IPS-15b (cell line): ENCODE results near the gene SEPTIN11.

Source experiments
- H3K27me3 ChIP-seq: one replicate; pipeline ENCODE4 v1.6.1; 2013; ENCODE audit warnings: low read length; ENCODE audit not compliant: control insufficient read depth, insufficient read depth
- H3K36me3 ChIP-seq: one replicate; pipeline ENCODE4 v1.6.1; 2013; ENCODE audit warnings: low read length; ENCODE audit not compliant: control insufficient read depth, insufficient read depth
- H3K4me1 ChIP-seq: one replicate; pipeline ENCODE4 v1.6.1; 2013; ENCODE audit warnings: mild to moderate bottlenecking, low read length; ENCODE audit not compliant: control insufficient read depth, insufficient read depth
- H3K4me3 ChIP-seq: one replicate; pipeline ENCODE4 v1.5.1; 2013; ENCODE audit warnings: low read depth, low read length
- H3K9ac ChIP-seq: one replicate; pipeline ENCODE4 v1.6.1; 2013; ENCODE audit warnings: low read depth, mild to moderate bottlenecking, low read length
- H3K9me3 ChIP-seq: one replicate; pipeline ENCODE4 v1.6.1; 2013; ENCODE audit warnings: mild to moderate bottlenecking, low read length; ENCODE audit not compliant: control insufficient read depth, insufficient read depth

The SEPTIN11 gene

GRCh38 chr4:76998251-76998901 is 48.8 kb downstream of the SEPTIN11 start:
- Histone ChIP-seq H3K9ac (no peak overlapping the region), H3K4me1 (peaks cover 23% of the 10 kb centered on the region), H3K36me3 (no peaks in the 10 kb centered on the region), H3K27me3 (no peaks in the 10 kb centered on the region), H3K4me3 (no peak overlapping the region), H3K9me3 (no peaks in the 10 kb centered on the region)
